ENCODE results near the gene UBE2L3.
"Not testable (repeated sequence)": the region's sequence is repeated elsewhere in the genome, so short reads cannot be mapped to it uniquely, and the experiment has no call there.

The UBE2L3 gene

GRCh38 chr22:21573293-21573734 is 5.8 kb downstream of the UBE2L3 start:
- DNase-seq = no peak

GRCh38 chr22:21573750-21574494 is 6.4 kb downstream of the UBE2L3 start:
- no peak for DNase-seq

- no peak for DNase-seq
Observed at GRCh38 chr22:21579474-21579851, 11.9 kb downstream of the UBE2L3 start.

GRCh38 chr22:21580623-21581007 is 13.1 kb downstream of the UBE2L3 start:
- DNase-seq = not testable (repeated sequence)

- DNase-seq = not testable (repeated sequence)
Observed at GRCh38 chr22:21581009-21581713, 13.6 kb downstream of the UBE2L3 start.

GRCh38 chr22:21582801-21583740 is 15.6 kb downstream of the UBE2L3 start:
- DNase-seq = no peak

- no peak for DNase-seq
Observed at GRCh38 chr22:21585389-21585788, 17.9 kb downstream of the UBE2L3 start.

GRCh38 chr22:21587803-21588611 is 20.5 kb downstream of the UBE2L3 start:
- no peak for DNase-seq

GRCh38 chr22:21589396-21589795 is 21.9 kb downstream of the UBE2L3 start:
- DNase-seq = no peak

- DNase-seq = peak; percentile 77
Observed at GRCh38 chr22:21590809-21591641, 23.5 kb downstream of the UBE2L3 start.

GRCh38 chr22:21591695-21592094 is 24.2 kb downstream of the UBE2L3 start:
- peak; percentile 13 for DNase-seq

GRCh38 chr22:21592422-21592821 is 24.9 kb downstream of the UBE2L3 start:
- DNase-seq = no peak

GRCh38 chr22:21593406-21594232 is 26.1 kb downstream of the UBE2L3 start:
- no peak for DNase-seq

- no peak for DNase-seq
Observed at GRCh38 chr22:21594865-21595452, 27.4 kb downstream of the UBE2L3 start.

GRCh38 chr22:21596356-21597135 is 29.0 kb downstream of the UBE2L3 start:
- DNase-seq = not testable (repeated sequence)

GRCh38 chr22:21598302-21598701 is 30.8 kb downstream of the UBE2L3 start:
- no peak for DNase-seq

GRCh38 chr22:21599053-21599893 is 31.8 kb downstream of the UBE2L3 start:
- DNase-seq = no peak

- DNase-seq = no peak
Observed at GRCh38 chr22:21602579-21602978, 35.1 kb downstream of the UBE2L3 start.

Measured in NCI-H2171 treated with DMSO at 0.1 percent for 48 hours (cell line).